Activated CD8-positive, alpha-beta T cell treated with anti-CD3 and anti-CD28 coated beads, Interleukin-2, amount 10 ng/mL, durations not matched to agents 7 days and 5 days (primary cell): ENCODE results near the gene GC. TPM values are rescaled to one million over a fixed set of nuclear protein-coding genes. Genes with fewer than 3 reads are reported as not detected.
"Not testable (repeated sequence)": the region's sequence is repeated elsewhere in the genome, so short reads cannot be mapped to it uniquely, and the experiment has no call there.

Experiments
- ATAC-seq: fragments of 150-1000 bp; cut with Tn5 transposase; one replicate; pipeline ENCODE4 v1.10.0; 2021; ENCODE audit warnings: moderate library complexity
- CTCF ChIA-PET: fragments of 350-600 bp; sonication (Branson Sonifier 250); formaldehyde crosslinking; loops from one replicate; lab custom pipeline; 2021; ENCODE audit warnings: antibody characterized with exemption; lab: Charles Lee
- POLR2A ChIA-PET: fragments of 350-600 bp; sonication (Branson Sonifier 250); formaldehyde crosslinking; loops from one replicate; lab custom pipeline; 2021; ENCODE audit warnings: antibody characterized with exemption; lab: Charles Lee
- DNase-seq: peaks from one replicate; pipeline ENCODE4 v3.0.0-alpha.2; 2020
- H3K27ac Mint-ChIP-seq: one replicate; pipeline ENCODE4 v1.8.0; 2021; ENCODE audit warnings: mild to moderate bottlenecking, mixed read lengths
- H3K27me3 Mint-ChIP-seq: one replicate; pipeline ENCODE4 v1.8.0; 2021; ENCODE audit warnings: low read depth, mixed read lengths
- H3K36me3 Mint-ChIP-seq: one replicate; pipeline ENCODE4 v1.8.0; 2021; ENCODE audit warnings: low read depth, mixed read lengths
- H3K4me1 Mint-ChIP-seq: one replicate; pipeline ENCODE4 v1.8.0; 2021; ENCODE audit warnings: low read depth, mixed read lengths
- H3K4me3 Mint-ChIP-seq: one replicate; pipeline ENCODE4 v1.8.0; 2021; ENCODE audit warnings: mild to moderate bottlenecking, mixed read lengths
- H3K9me3 Mint-ChIP-seq: one replicate; pipeline ENCODE4 v1.8.0; 2022; ENCODE audit warnings: mixed read lengths; ENCODE audit not compliant: insufficient read depth
- total RNA-seq, 2 experiments: library from RNA; stranded (reverse); gene quantifications; one replicate each; pipeline ENCODE4 v1.2.3, GENCODE V29; 2021

Gene GC
- total RNA-seq, 2 experiments from 2014 or later, result not detected

DNA sequence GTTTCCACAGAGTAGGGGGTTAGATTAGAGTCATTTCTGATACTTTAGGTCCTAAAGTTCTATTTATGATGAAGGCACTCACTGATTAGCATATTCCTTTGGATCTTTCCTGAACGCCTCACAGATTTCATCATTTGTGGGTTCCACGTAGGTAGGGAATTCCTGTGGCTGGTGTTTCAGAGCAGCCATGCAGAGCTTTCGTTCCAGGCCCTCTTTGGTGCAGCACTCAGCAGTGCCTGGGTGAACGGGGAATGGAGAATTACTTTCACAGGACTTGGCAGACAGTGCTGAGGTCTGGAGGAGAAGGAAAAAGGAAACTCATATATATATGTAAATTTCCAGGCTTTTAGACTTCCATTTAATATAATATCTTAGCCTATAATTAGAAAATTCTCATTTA lies 18.5 kb downstream of the GC start:
- no peaks in the 10 kb centered on the region for H3K36me3 Mint-ChIP-seq
- no peak for ATAC-seq
- no peaks in the 10 kb centered on the region for H3K9me3 Mint-ChIP-seq
- H3K4me1 Mint-ChIP-seq, result no peaks in the 10 kb centered on the region
- POLR2A ChIA-PET, result no interaction called here
- no peaks in the 10 kb centered on the region for H3K27me3 Mint-ChIP-seq
- CTCF ChIA-PET, result no interaction called here
- no peak overlapping the region for H3K27ac Mint-ChIP-seq
- no peak for DNase-seq
- H3K4me3 Mint-ChIP-seq, result no peak overlapping the region

GRCh38 chr4:71752383-71753042 lies 31.4 kb downstream of the GC start:
- Mint-ChIP-seq H3K27me3 (peaks cover under 1% of the 10 kb centered on the region), H3K36me3 (no peaks in the 10 kb centered on the region), H3K9me3 (no peaks in the 10 kb centered on the region), H3K4me3 (no peak overlapping the region), H3K4me1 (no peaks in the 10 kb centered on the region), H3K27ac (no peak overlapping the region)
- no peak for DNase-seq
- ChIA-PET CTCF (no interaction called here), POLR2A (no interaction called here)
- ATAC-seq, result no peak

DNA sequence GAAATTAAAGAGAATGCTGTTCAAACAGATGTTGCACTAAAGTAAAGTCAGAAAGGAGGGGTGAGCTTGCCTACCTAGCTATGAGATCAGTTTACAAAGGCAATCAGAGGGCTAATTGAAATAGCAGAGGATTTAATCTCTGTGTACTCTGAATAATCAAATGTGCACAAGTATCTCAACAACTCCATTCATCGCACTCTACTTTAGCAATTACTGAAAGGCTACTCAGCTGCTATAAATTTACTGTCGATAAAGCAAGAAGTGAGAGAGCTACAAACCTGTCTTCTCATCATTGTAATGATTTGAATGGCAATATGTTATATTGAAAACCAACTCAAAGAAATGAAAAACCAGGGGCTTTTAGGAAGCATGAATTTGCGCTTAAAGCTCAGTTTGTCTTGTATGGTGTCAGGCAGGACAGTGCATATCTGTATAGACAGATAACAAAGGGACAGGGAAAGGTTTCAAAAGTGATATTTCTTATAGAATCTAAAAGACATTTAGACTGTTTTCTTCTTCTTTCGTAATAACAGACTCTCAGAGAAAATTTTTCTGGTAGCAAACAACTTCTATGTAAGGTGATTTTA lies 34.8 kb downstream of the GC start:
- DNase-seq, result no peak
- peaks cover 2% of the 10 kb centered on the region for H3K27me3 Mint-ChIP-seq
- CTCF ChIA-PET, result no interaction called here
- POLR2A ChIA-PET, result no interaction called here
- no peaks in the 10 kb centered on the region for H3K9me3 Mint-ChIP-seq
- ATAC-seq, result no peak
- no peaks in the 10 kb centered on the region for H3K36me3 Mint-ChIP-seq
- no peak overlapping the region for H3K4me3 Mint-ChIP-seq
- no peaks in the 10 kb centered on the region for H3K4me1 Mint-ChIP-seq
- no peak overlapping the region for H3K27ac Mint-ChIP-seq

DNA sequence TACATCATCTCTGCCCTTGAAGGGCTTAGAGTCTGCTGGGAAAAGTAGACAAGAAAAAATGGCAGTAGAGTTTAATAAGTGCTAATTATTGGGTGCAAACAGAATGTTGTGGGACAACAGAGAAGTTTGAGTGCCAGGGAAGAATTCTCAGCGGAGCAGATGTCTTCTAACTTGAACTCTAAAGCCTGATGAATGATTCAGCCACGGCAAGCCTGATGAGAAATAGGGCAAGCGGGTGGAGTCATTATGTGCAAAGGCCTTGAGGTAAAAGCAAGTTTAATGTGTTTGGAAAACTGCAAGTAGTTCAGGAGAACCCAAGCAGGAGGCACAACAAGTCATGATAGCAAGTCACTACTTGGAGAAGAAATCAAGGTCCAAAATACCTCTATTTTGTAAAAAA lies 37.5 kb downstream of the GC start:
- DNase-seq, result no peak
- ChIA-PET CTCF (no interaction called here), POLR2A (no interaction called here)
- Mint-ChIP-seq H3K9me3 (no peaks in the 10 kb centered on the region), H3K4me1 (no peaks in the 10 kb centered on the region), H3K27ac (no peak overlapping the region), H3K27me3 (peaks cover 2% of the 10 kb centered on the region), H3K4me3 (no peak overlapping the region), H3K36me3 (no peaks in the 10 kb centered on the region)
- no peak for ATAC-seq

GRCh38 chr4:71738782-71739181 lies 45.1 kb downstream of the GC start:
- POLR2A ChIA-PET, DNase-seq, ATAC-seq, H3K4me1 Mint-ChIP-seq, H3K36me3 Mint-ChIP-seq, CTCF ChIA-PET, H3K9me3 Mint-ChIP-seq, H3K4me3 Mint-ChIP-seq, H3K27me3 Mint-ChIP-seq, H3K27ac Mint-ChIP-seq: not testable (repeated sequence)

DNA sequence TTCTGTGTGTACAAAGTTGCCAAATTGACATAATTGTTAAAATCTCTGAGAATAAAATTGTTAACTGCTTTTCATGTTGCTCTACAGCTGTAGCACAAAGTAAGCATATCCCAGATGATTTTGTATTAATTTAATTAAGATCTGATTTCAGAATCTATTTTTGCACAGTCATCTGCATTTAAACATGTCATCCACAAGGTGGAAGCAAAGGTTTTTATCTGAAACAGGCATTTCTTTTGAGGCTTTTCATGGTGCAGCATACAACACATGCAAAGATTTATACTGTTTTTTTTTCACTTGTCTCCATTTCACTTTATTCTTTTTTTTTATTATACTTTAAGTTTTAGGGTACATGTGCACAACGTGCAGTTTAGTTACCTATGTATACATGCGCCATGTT lies 51.2 kb downstream of the GC start:
- ATAC-seq (no peak), DNase-seq (no peak)
- Mint-ChIP-seq H3K36me3 (no peaks in the 10 kb centered on the region), H3K9me3 (peaks cover 7% of the 10 kb centered on the region), H3K27ac (no peak overlapping the region), H3K27me3 (no peaks in the 10 kb centered on the region), H3K4me3 (no peak overlapping the region), H3K4me1 (no peaks in the 10 kb centered on the region)
- ChIA-PET POLR2A (no interaction called here), CTCF (no interaction called here)

- Mint-ChIP-seq H3K36me3 (no peaks in the 10 kb centered on the region), H3K27ac (no peak overlapping the region), H3K4me1 (no peaks in the 10 kb centered on the region), H3K4me3 (no peak overlapping the region), H3K9me3 (peaks cover 7% of the 10 kb centered on the region), H3K27me3 (no peaks in the 10 kb centered on the region)
- ATAC-seq (no peak), DNase-seq (no peak)
- ChIA-PET CTCF (no interaction called here), POLR2A (no interaction called here)
These were observed 51.8 kb downstream of the GC start for GRCh38 chr4:71732066-71732465.

GRCh38 chr4:71729856-71730255 lies 54.0 kb downstream of the GC start:
- CTCF ChIA-PET, result interaction anchor here (0.7 kb wide), 1 partner anchor 213 kb away, joined by 3 read pairs; no protein-coding TSS in a partner anchor
- Mint-ChIP-seq H3K27ac (no peak overlapping the region), H3K36me3 (no peaks in the 10 kb centered on the region), H3K4me1 (no peaks in the 10 kb centered on the region), H3K9me3 (no peaks in the 10 kb centered on the region), H3K4me3 (no peak overlapping the region), H3K27me3 (no peaks in the 10 kb centered on the region)
- POLR2A ChIA-PET, result no interaction called here
- no peak for ATAC-seq
- no peak for DNase-seq

- Mint-ChIP-seq H3K27ac (no peak overlapping the region), H3K9me3 (no peaks in the 10 kb centered on the region), H3K36me3 (no peaks in the 10 kb centered on the region), H3K4me1 (no peaks in the 10 kb centered on the region), H3K4me3 (no peak overlapping the region), H3K27me3 (peaks cover 6% of the 10 kb centered on the region)
- ChIA-PET POLR2A (no interaction called here), CTCF (interaction anchor here (2.9 kb wide), 1 partner anchor 484 kb away, joined by 9 read pairs; no protein-coding TSS in a partner anchor)
- no peak for ATAC-seq
- DNase-seq, result no peak
These were observed 70.2 kb downstream of the GC start for GRCh38 chr4:71713611-71714203.

DNA sequence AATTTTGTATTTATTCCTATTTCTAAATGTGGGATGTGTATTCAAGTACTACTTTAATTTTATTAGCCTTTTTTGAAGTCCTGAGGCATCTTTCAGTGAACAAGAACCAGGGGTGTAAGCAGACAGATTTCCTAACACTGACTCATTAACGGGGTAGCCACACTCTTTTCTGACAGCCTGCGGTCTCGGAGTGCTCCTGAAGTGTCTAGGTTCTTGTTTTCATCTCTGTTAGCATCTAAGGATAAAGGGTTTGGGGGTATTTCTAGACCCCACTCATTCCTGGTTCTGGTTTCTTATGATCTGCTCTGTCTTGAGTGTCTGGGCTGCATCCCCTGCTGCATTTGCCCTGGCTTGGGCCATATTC lies 71.9 kb downstream of the GC start:
- no peak overlapping the region for H3K27ac Mint-ChIP-seq

DNA sequence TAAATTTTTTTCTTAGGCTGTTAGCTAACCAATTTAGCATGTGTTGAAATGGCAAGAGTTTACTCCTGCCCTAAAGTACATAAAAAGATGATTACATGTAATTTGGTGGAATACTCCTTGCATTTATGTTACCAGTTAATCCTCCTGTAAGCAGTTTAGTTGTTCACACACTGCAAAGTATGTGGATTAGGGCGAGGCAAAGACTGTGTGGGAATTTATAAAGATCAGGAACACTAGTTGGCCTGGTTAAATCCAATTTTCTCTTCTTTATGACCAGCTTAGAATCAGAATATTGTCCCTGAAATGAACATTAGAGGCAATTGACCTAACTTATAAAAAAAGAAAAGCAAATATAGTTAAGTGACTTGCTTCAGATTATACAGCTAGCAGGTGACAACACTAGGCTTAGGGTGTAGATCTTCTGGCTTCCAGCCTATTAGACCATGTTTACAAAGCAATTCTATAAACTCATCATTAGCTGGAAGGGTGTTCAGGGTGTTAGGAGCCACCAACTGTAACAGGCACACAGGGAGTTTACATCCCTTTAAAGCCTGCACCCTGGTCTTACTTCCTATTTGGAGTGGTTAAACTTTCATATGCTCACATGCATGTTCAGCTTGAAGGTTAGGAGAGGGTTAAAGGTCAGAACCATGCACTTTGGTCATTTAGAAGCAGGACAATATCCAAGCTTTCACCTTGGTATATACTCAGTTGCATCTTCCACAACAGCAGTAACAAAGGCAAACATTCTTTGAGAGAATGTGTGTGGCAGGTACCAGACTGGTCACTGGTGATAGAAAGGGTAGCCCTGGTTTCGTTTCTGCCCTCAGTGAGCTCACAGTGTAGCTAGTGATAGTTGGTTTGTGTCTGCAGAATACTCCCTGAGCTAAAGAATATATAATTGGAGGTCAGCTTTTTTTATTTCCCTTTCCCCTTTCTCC lies 72.6 kb downstream of the GC start:
- no peak for DNase-seq
- Mint-ChIP-seq H3K27ac (no peak overlapping the region), H3K9me3 (no peaks in the 10 kb centered on the region), H3K4me3 (no peak overlapping the region), H3K27me3 (peaks cover 3% of the 10 kb centered on the region), H3K36me3 (no peaks in the 10 kb centered on the region), H3K4me1 (no peaks in the 10 kb centered on the region)
- ChIA-PET POLR2A (no interaction called here), CTCF (interaction anchor here (1.3 to 2.9 kb wide), 3 partner anchors 20 to 1110 kb away, joined by 3 to 9 read pairs (median 3); no protein-coding TSS in a partner anchor)
- no peak for ATAC-seq

More for the DNA sequence above, 71.9 kb downstream of the GC start:
- DNase-seq, result no peak
- no peaks in the 10 kb centered on the region for H3K4me1 Mint-ChIP-seq
- H3K27me3 Mint-ChIP-seq, result peaks cover 2% of the 10 kb centered on the region
- H3K36me3 Mint-ChIP-seq, result no peaks in the 10 kb centered on the region
- H3K9me3 Mint-ChIP-seq, result no peaks in the 10 kb centered on the region
- ChIA-PET POLR2A (no interaction called here), CTCF (interaction anchor here (1.3 to 2.9 kb wide), 3 partner anchors 21 to 1110 kb away, joined by 3 to 9 read pairs (median 3); no protein-coding TSS in a partner anchor)
- ATAC-seq, result no peak
- H3K4me3 Mint-ChIP-seq, result no peak overlapping the region
